ENCODE measurements around the gene ZFYVE21.
"Not testable (repeated sequence)": the region's sequence is repeated elsewhere in the genome, so short reads cannot be mapped to it uniquely, and the experiment has no call there.

ZFYVE21 gene

GRCh38 chr14:103685276-103686211 lies 30.1 kb upstream of the ZFYVE21 start:
- FAIRE-seq (no peak), DNase-seq (ENCODE audit: insufficient read length, low spot score) (no peak)
- no peak for TF ChIP-seq POLR2A (IDR thresholded peaks at IDR 0.05; ENCODE audit: low read depth, low read length)

GRCh38 chr14:103686831-103687485 lies 28.7 kb upstream of the ZFYVE21 start:
- no peak for TF ChIP-seq POLR2A (IDR thresholded peaks at IDR 0.05; ENCODE audit: low read depth, low read length)
- DNase-seq (ENCODE audit: insufficient read length, low spot score) (no peak), FAIRE-seq (no peak)

- no peak for TF ChIP-seq POLR2A (IDR thresholded peaks at IDR 0.05; ENCODE audit: low read depth, low read length)
- DNase-seq (ENCODE audit: insufficient read length, low spot score) (no peak), FAIRE-seq (no peak)
These were observed 27.9 kb upstream of the ZFYVE21 start for GRCh38 chr14:103687712-103688111.

DNA sequence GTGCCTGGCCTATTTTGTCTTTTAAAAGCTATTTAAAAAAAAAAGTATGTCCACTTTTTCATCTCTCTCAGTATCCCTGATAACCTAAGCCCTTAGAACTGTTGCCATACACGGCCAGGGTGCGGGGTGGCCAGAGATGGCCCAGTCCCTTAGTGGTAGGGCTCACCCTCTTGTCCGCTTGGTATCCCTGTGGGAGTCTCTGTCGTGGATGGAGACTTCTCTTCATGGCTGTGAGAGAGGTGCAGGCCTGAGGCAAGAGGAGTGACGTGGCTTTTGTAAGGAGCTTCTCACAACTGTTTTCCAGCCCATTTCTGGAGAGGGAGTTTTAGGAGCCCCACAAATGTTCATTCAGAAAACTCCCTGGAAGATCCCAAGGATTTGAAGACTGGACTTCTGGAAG lies 27.2 kb upstream of the ZFYVE21 start:
- no peak for FAIRE-seq
- no peak for DNase-seq (ENCODE audit: insufficient read length, low spot score)
- no peak for TF ChIP-seq POLR2A (IDR thresholded peaks at IDR 0.05; ENCODE audit: low read depth, low read length)

GRCh38 chr14:103688906-103689902 lies 26.4 kb upstream of the ZFYVE21 start:
- peak; percentile 55 for FAIRE-seq
- no peak for DNase-seq (ENCODE audit: insufficient read length, low spot score)
- no peak for TF ChIP-seq POLR2A (IDR thresholded peaks at IDR 0.05; ENCODE audit: low read depth, low read length)

DNA sequence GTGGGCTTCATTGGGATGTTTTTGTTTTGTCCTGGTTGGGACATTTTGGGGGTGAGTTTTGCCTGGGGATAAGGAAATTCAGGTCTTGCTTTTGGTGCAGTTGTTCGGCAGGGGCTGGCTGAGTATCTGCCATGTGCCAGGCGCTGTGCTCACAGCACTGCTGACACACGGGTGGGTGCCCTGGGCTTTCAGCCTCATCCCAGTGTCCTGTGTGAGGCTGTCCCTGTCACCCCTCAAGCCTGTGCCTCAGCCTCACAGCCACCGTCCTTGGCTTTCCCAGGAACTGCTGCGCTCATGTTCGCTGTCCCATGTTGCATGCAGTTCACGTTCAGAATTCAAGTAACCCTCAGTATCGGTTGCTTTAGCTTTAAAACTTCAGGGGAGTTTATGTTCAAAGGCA lies 25.3 kb upstream of the ZFYVE21 start:
- no peak for FAIRE-seq
- DNase-seq (ENCODE audit: insufficient read length, low spot score): no peak
- no peak for TF ChIP-seq POLR2A (IDR thresholded peaks at IDR 0.05; ENCODE audit: low read depth, low read length)

DNA sequence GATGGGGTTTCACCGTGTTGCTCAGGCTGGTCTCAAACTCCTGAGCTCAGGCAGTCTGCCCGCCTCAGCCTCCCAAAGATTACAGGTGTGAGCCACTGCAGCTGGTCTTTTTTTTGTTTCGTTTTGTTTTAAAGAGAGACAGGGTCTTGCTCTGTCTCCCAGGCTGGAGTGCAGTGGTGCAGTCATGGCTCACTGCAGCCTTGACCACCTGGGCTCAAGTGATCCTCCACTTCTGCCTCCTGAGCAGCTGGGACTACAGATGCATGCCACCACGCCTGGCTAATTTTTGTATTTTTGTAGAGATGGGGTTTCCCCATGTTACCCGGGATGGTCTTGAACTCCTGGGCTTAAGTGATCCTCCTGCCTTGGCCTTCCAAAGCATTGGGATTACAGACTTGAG lies 24.0 kb upstream of the ZFYVE21 start:
- not testable (repeated sequence) for DNase-seq (ENCODE audit: insufficient read length, low spot score); FAIRE-seq

- DNase-seq (ENCODE audit: insufficient read length, low spot score) (no peak), FAIRE-seq (no peak)
- TF ChIP-seq POLR2A (IDR thresholded peaks at IDR 0.05; ENCODE audit: low read depth, low read length): no peak
These were observed 23.5 kb upstream of the ZFYVE21 start for GRCh38 chr14:103692159-103692558.

GRCh38 chr14:103692871-103693270 lies 22.7 kb upstream of the ZFYVE21 start:
- TF ChIP-seq POLR2A (IDR thresholded peaks at IDR 0.05; ENCODE audit: low read depth, low read length): no peak
- FAIRE-seq (no peak), DNase-seq (ENCODE audit: insufficient read length, low spot score) (no peak)

- DNase-seq (ENCODE audit: insufficient read length, low spot score) (no peak), FAIRE-seq (no peak)
- no peak for TF ChIP-seq POLR2A (IDR thresholded peaks at IDR 0.05; ENCODE audit: low read depth, low read length)
These were observed 22.1 kb upstream of the ZFYVE21 start for GRCh38 chr14:103693515-103693914.

DNA sequence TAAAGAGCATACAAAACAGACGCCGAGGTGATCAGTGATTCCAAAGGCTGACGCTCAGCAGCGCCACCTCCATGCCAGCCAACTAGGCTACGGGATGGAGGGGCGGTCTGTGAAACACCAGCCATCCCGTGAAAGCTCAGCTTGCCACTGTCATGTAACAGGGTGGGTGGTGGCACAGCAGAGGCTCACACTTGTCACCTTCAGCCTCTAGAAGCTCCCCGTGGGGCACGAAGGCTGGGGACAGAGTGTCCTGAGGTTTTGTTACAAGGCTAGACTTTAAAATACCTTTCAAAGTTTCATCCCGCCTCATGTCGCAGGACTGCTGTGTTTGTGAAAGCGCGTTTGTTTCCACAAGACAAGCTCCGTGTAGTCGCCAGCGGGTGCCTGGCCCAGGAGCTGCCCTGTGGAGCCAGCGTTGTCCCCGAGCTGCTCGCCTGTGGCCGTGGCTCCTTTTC lies 21.0 kb upstream of the ZFYVE21 start:
- FAIRE-seq (no peak), DNase-seq (ENCODE audit: insufficient read length, low spot score) (no peak)
- TF ChIP-seq POLR2A (IDR thresholded peaks at IDR 0.05; ENCODE audit: low read depth, low read length): no peak

DNA sequence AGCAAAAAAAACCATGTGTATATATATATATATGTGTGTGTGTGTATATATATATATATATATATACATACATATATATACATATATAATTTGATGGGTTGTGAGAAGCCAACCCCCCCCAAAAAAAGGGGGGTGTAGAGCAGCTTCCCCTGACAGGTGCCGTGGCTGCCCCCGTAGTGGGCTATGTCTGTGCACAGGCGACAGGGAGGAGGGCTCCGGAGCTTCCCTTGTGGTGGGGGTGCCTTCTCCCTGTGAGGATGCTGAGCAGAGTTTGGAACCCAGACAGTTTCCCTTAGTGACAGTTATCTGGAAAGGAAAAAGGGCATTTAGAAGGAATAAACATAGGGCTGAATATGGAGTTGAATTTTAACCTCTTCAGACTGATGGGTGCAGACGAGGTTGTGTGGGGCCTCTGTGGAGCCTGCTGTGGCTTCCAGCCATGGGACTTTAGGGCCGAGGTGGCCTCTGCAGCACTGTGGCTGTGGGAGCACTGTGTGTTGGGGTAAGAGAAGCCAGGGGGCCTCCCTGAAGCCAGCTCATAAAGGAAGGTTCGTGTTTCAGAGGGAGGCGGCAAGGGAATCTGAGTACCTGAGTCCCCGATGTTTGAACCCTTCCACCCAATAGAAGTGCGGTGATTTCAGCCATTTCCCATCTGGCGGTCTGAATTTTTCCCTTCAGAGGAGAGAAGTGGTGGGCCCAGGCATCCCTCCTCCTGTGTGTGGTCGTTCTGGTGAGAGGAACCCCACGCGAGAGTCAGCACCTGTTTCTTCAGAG lies 20.1 kb upstream of the ZFYVE21 start:
- FAIRE-seq: no peak

DNA sequence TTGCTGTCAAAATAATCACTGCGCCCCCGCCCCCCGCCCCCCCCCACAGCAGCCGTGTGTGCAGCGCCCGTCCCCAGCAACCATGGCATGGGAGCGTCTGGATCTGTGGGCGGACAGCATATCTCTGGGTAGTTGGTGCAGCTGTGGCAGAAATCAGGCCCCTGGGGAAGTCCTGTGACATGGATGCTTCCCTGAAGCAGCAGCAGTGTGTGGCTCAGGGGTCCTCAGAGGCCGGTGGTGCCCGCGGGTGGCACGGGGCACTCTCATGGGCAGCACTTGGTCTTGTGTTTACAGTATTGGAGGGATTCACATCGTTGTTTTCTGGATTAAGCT lies 19.6 kb upstream of the ZFYVE21 start:
- no peak for TF ChIP-seq POLR2A (IDR thresholded peaks at IDR 0.05; ENCODE audit: low read depth, low read length)
- no peak for DNase-seq (ENCODE audit: insufficient read length, low spot score)
- no peak for FAIRE-seq

More for the DNA sequence above, 20.1 kb upstream of the ZFYVE21 start:
- DNase-seq (ENCODE audit: insufficient read length, low spot score): no peak
- no peak for TF ChIP-seq POLR2A (IDR thresholded peaks at IDR 0.05; ENCODE audit: low read depth, low read length)

Data from H54 (cell line).